C4-2B (cell line): Measurements from ENCODE around the gene KDM4D.
"Not testable (repeated sequence)": the region's sequence is repeated elsewhere in the genome, so short reads cannot be mapped to it uniquely, and the experiment has no call there.

Source experiments
- H3K27ac ChIP-seq: fragments of 450-650 bp; 2 replicates; pipeline ENCODE4 v1.5.1; 2017
- ZFX ChIP-seq: fragments of 450-650 bp; IDR thresholded peaks from 2 replicates; pipeline ENCODE4 v1.6.1; 2017
- TF ChIP-seq, protein P1 (sequence below): fragments of 450-650 bp; conservative IDR thresholded peaks from 2 replicates; pipeline ENCODE4 v1.5.1; 2017; ENCODE audit warnings: mild to moderate bottlenecking

KDM4D gene

DNA sequence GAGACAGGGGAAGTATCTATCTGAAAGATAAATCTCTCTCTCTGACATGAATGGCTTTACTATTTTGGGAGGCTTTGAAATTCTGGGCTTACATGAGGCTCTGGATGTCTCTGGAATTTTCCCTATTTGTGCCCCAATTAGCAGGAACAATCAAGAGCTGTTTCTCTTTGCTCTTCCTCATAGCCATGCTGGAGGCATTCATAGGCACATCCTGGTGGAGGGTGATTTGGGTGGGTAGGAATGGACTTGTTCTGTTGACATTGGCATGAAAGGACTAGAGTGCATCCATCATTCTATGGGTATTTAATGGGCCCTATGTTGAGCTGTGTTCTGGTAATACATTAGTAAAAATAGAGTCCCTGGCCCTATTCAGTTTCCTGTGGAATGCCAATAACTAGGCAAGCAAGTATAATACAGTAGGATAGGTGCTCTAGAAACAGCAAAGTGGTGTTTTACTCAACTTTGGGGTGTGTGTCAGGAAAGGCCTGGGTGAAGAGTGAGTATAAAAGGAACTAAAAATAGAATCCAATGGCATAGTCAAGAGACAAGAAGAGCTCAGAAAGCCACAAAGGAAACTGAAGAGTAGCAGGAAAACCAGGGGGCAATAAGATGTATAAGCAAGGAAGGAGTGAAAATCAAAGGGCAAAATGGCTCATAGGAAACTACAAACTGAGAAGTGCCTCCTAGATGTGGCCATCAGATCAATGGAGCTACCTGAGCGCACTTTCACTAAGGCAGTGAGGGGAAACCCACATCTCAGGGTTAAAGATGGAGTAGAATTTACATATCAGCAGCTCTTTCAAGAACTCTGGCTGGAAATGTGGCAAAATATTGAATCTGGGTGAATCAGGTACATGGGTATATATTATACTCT lies 45.2 kb upstream of the KDM4D start:
- TF ChIP-seq, protein P1, sequence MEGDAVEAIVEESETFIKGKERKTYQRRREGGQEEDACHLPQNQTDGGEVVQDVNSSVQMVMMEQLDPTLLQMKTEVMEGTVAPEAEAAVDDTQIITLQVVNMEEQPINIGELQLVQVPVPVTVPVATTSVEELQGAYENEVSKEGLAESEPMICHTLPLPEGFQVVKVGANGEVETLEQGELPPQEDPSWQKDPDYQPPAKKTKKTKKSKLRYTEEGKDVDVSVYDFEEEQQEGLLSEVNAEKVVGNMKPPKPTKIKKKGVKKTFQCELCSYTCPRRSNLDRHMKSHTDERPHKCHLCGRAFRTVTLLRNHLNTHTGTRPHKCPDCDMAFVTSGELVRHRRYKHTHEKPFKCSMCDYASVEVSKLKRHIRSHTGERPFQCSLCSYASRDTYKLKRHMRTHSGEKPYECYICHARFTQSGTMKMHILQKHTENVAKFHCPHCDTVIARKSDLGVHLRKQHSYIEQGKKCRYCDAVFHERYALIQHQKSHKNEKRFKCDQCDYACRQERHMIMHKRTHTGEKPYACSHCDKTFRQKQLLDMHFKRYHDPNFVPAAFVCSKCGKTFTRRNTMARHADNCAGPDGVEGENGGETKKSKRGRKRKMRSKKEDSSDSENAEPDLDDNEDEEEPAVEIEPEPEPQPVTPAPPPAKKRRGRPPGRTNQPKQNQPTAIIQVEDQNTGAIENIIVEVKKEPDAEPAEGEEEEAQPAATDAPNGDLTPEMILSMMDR: no peak
- TF ChIP-seq ZFX: no peak
- H3K27ac ChIP-seq: no peak overlapping the region

DNA sequence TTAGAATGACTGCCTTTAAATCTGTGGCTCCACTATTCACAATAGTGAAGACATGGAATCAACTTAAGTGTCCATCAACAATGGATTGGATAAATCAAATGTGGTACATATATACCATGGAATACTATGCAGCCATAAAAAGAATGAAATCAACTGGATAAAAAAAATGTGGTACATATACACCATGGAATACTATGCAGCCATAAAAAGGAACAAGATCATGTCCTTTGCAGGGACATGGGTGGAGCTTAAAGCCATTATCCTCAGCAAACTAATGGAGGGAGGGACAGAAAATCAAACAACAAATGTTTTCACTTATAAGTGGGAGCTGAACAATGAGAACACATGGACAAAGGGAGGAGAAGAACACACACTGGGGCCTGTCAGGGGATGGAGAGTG lies 41.4 kb upstream of the KDM4D start:
- not testable (repeated sequence) for H3K27ac ChIP-seq

GRCh38 chr11:94932503-94932902 lies 41.0 kb upstream of the KDM4D start:
- no peak overlapping the region for H3K27ac ChIP-seq
- TF ChIP-seq, protein P1: no peak
- TF ChIP-seq ZFX: no peak

DNA sequence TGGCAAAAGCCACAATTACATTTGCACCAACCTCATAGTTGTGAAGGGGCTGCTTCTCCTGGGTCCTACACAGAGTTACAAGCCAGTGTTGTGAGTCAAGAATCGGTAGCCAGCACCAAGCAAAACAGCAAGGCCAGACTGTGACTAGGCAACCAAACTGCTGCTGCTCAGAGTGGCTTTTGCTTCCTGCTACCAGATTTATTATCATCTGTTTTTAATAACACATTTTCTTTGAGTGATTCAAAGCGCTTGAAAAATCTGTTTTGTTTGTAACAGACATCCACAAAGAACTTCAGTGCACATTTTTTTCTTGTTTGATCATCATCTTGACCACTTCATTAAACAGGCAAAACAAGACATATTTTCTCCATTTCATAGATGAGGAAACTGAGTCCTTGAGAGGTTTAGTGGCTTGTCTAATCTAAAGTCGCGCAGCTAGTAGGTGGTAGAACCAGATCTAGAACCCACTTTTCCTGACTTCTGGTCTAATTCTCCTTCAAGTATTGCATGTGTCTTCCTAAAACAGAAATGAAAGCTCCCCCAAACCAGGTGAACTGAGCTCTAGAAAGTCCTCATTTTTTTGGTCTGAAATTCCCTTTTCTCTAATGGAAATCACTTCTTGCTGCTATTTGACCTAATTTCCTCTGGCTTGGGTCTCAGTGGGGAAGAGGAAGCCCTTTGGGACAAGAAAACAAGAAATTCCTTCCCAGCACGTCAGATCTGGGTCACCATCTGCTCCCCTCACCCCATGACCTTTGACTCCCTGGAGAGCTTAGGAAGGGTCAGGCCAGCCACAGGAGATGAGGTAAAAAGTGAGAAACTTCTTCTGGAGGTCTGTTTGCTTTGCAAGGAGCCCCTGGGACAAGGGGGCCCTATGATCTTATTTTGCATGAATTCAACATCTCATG lies 40.0 kb upstream of the KDM4D start:
- no peak overlapping the region for H3K27ac ChIP-seq
- TF ChIP-seq ZFX: no peak
- TF ChIP-seq, protein P1: no peak

- no peak overlapping the region for H3K27ac ChIP-seq
- no peak for TF ChIP-seq ZFX
- TF ChIP-seq, protein P1: no peak
These were observed 39.1 kb upstream of the KDM4D start for GRCh38 chr11:94934362-94934761.

DNA sequence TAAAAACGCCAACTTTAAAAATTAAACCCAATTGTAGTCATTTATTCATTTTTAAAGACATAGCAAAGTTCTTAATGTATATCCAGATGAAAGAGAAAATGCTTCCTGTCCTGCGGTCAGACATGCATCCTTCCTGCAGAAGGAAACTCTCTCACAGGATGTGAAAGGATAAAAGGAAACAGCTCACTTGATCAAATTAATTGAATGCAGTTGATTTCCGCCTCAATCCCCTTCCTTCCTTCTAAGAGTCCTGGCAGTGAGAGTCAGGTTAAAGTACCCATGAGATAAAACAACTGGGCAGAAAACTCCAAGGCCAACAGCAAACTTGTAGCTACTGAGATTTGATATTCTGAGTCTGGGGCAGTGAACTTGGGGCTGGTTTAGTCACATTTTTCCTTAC lies 38.7 kb upstream of the KDM4D start:
- H3K27ac ChIP-seq: no peak overlapping the region
- TF ChIP-seq ZFX: no peak
- TF ChIP-seq, protein P1: no peak

GRCh38 chr11:94938095-94939055 lies 35.1 kb upstream of the KDM4D start:
- H3K27ac ChIP-seq: no peak overlapping the region
- no peak for TF ChIP-seq ZFX
- TF ChIP-seq, protein P1: no peak
